OCI-LY7 (cell line): Measurements from ENCODE around the gene FKBP4.
"Not testable (repeated sequence)": the region's sequence is repeated elsewhere in the genome, so short reads cannot be mapped to it uniquely, and the experiment has no call there.

Source experiments
- CTCF ChIP-seq: fragments of 200-600 bp; sonication (generic); conservative IDR thresholded peaks from 2 replicates; pipeline ENCODE4 v1.5.1; 2014; ENCODE audit warnings: mild to moderate bottlenecking, antibody characterized with exemption, low read length, moderate library complexity, mixed read lengths
- EZH2phosphoT487 ChIP-seq: fragments of 200-600 bp; sonication (generic); IDR thresholded peaks from 2 replicates; pipeline ENCODE4 v1.6.1; 2018; ENCODE audit warnings: low read depth, borderline replicate concordance, mild to moderate bottlenecking, mixed run types, antibody characterized with exemption, low read length, moderate library complexity, mixed read lengths

GRCh38 chr12:2770544-2770943, 24.2 kb upstream of the FKBP4 start:
- not testable (repeated sequence) for TF ChIP-seq CTCF, EZH2phosphoT487
